ENCODE data around the gene ESCO1. TPM values are rescaled to one million over a fixed set of nuclear protein-coding genes. Genes with fewer than 3 reads are reported as not detected.

ESCO1 gene
- total and polyA plus RNA-seq, 2 of the 4 experiments (the other 2 are of a cell fraction): 3.1 to 4.5 TPM

DNA sequence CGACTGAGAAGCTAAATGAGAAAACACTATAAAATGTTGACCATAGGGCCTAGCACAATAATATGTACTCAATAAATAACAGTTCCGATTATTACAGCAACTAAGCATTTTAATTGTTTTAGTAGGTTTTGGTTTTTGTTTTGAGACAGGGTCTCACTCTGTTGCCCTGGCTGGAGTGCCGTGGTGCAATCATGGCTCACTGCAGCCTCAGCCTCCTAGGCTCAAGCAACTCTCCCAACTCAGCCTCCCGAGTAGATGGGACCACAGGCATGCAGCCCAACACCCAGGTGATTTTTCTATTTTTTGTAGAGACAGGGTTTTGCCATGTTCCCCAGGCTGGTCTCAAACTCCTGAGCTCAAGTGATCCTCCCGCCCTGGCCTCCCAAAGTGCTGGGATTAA lies 54.1 kb downstream of the ESCO1 start:
- no peak overlapping the region for H3K4me2 ChIP-seq (ENCODE audit: low read depth, low read length)
- no peak overlapping the region for H3K14ac ChIP-seq (replicated peaks; ENCODE audit: low read depth, low read length)
- H4K20me1 ChIP-seq (ENCODE audit: insufficient read depth, low read length): no peaks in the 10 kb centered on the region; the same call in 1 of the 2 replicates
- no peak overlapping the region for H2BK5ac ChIP-seq (ENCODE audit: low read depth, low read length, poor library complexity, severe bottlenecking)
- no peak for TF ChIP-seq RFX5 (IDR thresholded peaks at IDR 0.05; ENCODE audit: low read depth, low read length)
- no peak for TF ChIP-seq FOS (IDR thresholded peaks at IDR 0.05; ENCODE audit: low read depth, low read length)
- TF ChIP-seq, protein P1, sequence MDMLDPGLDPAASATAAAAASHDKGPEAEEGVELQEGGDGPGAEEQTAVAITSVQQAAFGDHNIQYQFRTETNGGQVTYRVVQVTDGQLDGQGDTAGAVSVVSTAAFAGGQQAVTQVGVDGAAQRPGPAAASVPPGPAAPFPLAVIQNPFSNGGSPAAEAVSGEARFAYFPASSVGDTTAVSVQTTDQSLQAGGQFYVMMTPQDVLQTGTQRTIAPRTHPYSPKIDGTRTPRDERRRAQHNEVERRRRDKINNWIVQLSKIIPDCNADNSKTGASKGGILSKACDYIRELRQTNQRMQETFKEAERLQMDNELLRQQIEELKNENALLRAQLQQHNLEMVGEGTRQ (IDR thresholded peaks at IDR 0.05; ENCODE audit: low read depth, low read length): no peak
- TF ChIP-seq CEBPB (IDR thresholded peaks at IDR 0.05; ENCODE audit: low read depth, low read length): no peak
- no peak for TF ChIP-seq RCOR1 (IDR thresholded peaks at IDR 0.05; ENCODE audit: insufficient replicate concordance, low read length)
- no peak for TF ChIP-seq MXI1 (IDR thresholded peaks at IDR 0.05; ENCODE audit: borderline replicate concordance, low read depth, low read length)
- no peak for TF ChIP-seq CHD1 (IDR thresholded peaks at IDR 0.05; ENCODE audit: low read depth, low read length)
- TF ChIP-seq POLR2A (IDR thresholded peaks at IDR 0.05; ENCODE audit: low read depth, low read length): no peak
- no peak for TF ChIP-seq SMC3 (IDR thresholded peaks at IDR 0.05; ENCODE audit: low read depth, low read length)
- TF ChIP-seq NFE2L2 (IDR thresholded peaks at IDR 0.05; ENCODE audit: low read depth, low read length): no peak
- no peak for TF ChIP-seq MAZ (IDR thresholded peaks at IDR 0.05; ENCODE audit: borderline replicate concordance, low read depth, low read length)
- H2AFZ ChIP-seq (replicated peaks; ENCODE audit: low read length, poor library complexity): no peak overlapping the region
- dilution Hi-C loops (cut with HindIII; ENCODE audit: low sequenced_read_pairs, unreplicated experiment) (no loop called here), intact Hi-C loops (cut with micrococcal nuclease) (no loop called here), in situ Hi-C loops (cut with MboI; ENCODE audit: low sequenced_read_pairs) (no loop called here)
- no peak overlapping the region for H4K91ac ChIP-seq (ENCODE audit: insufficient read depth, low read depth, low read length)
- H3K56ac ChIP-seq (ENCODE audit: extremely low read depth, insufficient read depth, low read length): no peak overlapping the region
- no peak for ATAC-seq (ENCODE audit: low read depth)
- peaks cover 0 to 6% of the 10 kb centered on the region in 2 experiments; a peak in 2 of 4 replicates for H3K79me1 ChIP-seq (ENCODE audit: low read depth in 1 of 2, low read length in 2 of 2)
- no peak for DNase-seq
- 0 out of 2 replicates have a peak, but pooled peaks cover 1% of the 10 kb centered on the region for H3K9me1 ChIP-seq (ENCODE audit: insufficient read depth, low read length)
- no peak overlapping the region for H4K8ac ChIP-seq (ENCODE audit: low read depth in 2 of 2, low read length in 2 of 2)
- H3K23ac ChIP-seq (ENCODE audit: low read depth, low read length): no peak overlapping the region
- CTCF ChIA-PET: interaction anchor here (1.6 kb wide), 1 partner anchor 17 kb away, joined by 5 read pairs; no protein-coding TSS in a partner anchor
- no peak overlapping the region for H2AK9ac ChIP-seq (replicated peaks; ENCODE audit: low read depth, low read length, poor library complexity)
- POLR2A ChIA-PET (ENCODE audit: unreplicated experiment): no interaction called here
- no peak overlapping the region for H2BK15ac ChIP-seq (ENCODE audit: low read depth, low read length)
- BruUV-seq (replicated peaks): no TSS peak
- H3K4ac ChIP-seq (ENCODE audit: low read depth, low read length): no peak overlapping the region
- H3K27ac ChIP-seq (ENCODE audit: insufficient read depth, low read length): no peak overlapping the region
- H3K4me3 ChIP-seq (ENCODE audit: insufficient read depth, low read depth, low read length): no peak overlapping the region
- H2AK5ac ChIP-seq (ENCODE audit: low read depth, low read length): no peak overlapping the region
- no peak overlapping the region for H3K18ac ChIP-seq (ENCODE audit: low read depth, low read length)
- no peak overlapping the region for H2BK20ac ChIP-seq (ENCODE audit: low read depth, low read length)
- H2BK120ac ChIP-seq (ENCODE audit: low read depth, low read length): no peak overlapping the region
- H4K5ac ChIP-seq (ENCODE audit: low read depth, low read length): no peak overlapping the region
- H3K9me3 ChIP-seq (ENCODE audit: control insufficient read depth, insufficient read depth, low read length): no peaks in the 10 kb centered on the region
- no peaks in the 10 kb centered on the region for H3K4me1 ChIP-seq (ENCODE audit: control insufficient read depth, insufficient read depth, low read length)
- peaks cover 11% of the 10 kb centered on the region for H3K36me3 ChIP-seq (ENCODE audit: control insufficient read depth, insufficient read depth, low read length)
- H3K9ac ChIP-seq (ENCODE audit: low read depth, low read length): no peak overlapping the region
- no CpG with 5 or more reads among the region's 5 CpGs for WGBS, 2 experiments (ENCODE audit: extremely low coverage in 2 of 2, insufficient read length in 1 of 2)
- no peaks in the 10 kb centered on the region for H3K27me3 ChIP-seq (ENCODE audit: control insufficient read depth, insufficient read depth, low read length)

Measured in IMR-90 (cell line).